ENCODE results near the gene SCO2.

The SCO2 gene

GRCh38 chr22:50546326-50547262, 21.2 kb upstream of the SCO2 start:
- no peaks in the 10 kb centered on the region for H3K36me3 ChIP-seq (ENCODE audit: control insufficient read depth in 4 of 4, insufficient read depth in 4 of 4, low read length in 3 of 4)
- WGBS (ENCODE audit: insufficient coverage) = 78% methylated on average over 57 of the region's 78 CpGs

GRCh38 chr22:50545522-50546325, 20.3 kb upstream of the SCO2 start, which contains the start of gene KLHDC7B:
Gene KLHDC7B, plus strand, starts transcription at chr22:50545899. Its CDS starts 345 bp downstream, at chr22:50546244.
- POLR2A ChIA-PET = interaction anchor here (0.6 kb wide), 1 partner anchor 38 kb away, joined by 3 read pairs; the partner anchor contains the start of genes LMF2 and NCAPH2
- H3K4me3 ChIP-seq (ENCODE audit: control insufficient read depth in 1 of 7, extremely low read depth in 1 of 7, insufficient read depth in 4 of 7, low read depth in 2 of 7, low read length in 6 of 7) = peak within 1 kb of the TSS in 2 of 7 experiments; percentile 40 to 57
- DNase-seq = peak in 2 of 3 donors; percentile 73 to 77
- peaks cover 2 to 64% (median 56%) of the 10 kb centered on the region in 4 experiments for H3K4me1 ChIP-seq (ENCODE audit: control extremely low read depth in 1 of 4, control insufficient read depth in 4 of 4, insufficient read depth in 4 of 4, low read length in 3 of 4)
- peaks cover 0 to 30% (median 0%) of the 10 kb centered on the region in 5 experiments for H3K27me3 ChIP-seq (replicated peaks in 2 of 5; ENCODE audit: control insufficient read depth in 4 of 5, insufficient read depth in 5 of 5, low read length in 4 of 5)
- WGBS (ENCODE audit: insufficient coverage) = 45% methylated on average over 8 of the region's 10 CpGs
- H3K9me3 ChIP-seq (ENCODE audit: control extremely low read depth in 1 of 5, control insufficient read depth in 4 of 5, insufficient read depth in 2 of 5, low read depth in 1 of 5, low read length in 4 of 5) = no peaks in the 10 kb centered on the region
- no peak within 1 kb of the TSS for H3K27ac ChIP-seq (ENCODE audit: insufficient read depth in 1 of 2, low read depth in 1 of 2, low read length in 2 of 2, poor library complexity in 1 of 2, severe bottlenecking in 2 of 2)
- no peaks in the 10 kb centered on the region for H3K36me3 ChIP-seq (ENCODE audit: control insufficient read depth in 4 of 4, insufficient read depth in 4 of 4, low read length in 3 of 4)
- CTCF ChIA-PET = interaction anchor here (1.0 to 2.1 kb wide), 7 partner anchors 10 to 54 kb away, joined by 3 to 21 read pairs (median 5); partner anchors contain the start of gene SCO2

More at GRCh38 chr22:50546326-50547262, 21.2 kb upstream of the SCO2 start:
- POLR2A ChIA-PET = no interaction called here
- peaks cover 0 to 56% (median 50%) of the 10 kb centered on the region in 4 experiments for H3K4me1 ChIP-seq (ENCODE audit: control extremely low read depth in 1 of 4, control insufficient read depth in 4 of 4, insufficient read depth in 4 of 4, low read length in 3 of 4)
- DNase-seq = no peak
- no peak overlapping the region for H3K4me3 ChIP-seq (ENCODE audit: control insufficient read depth in 1 of 7, extremely low read depth in 1 of 7, insufficient read depth in 4 of 7, low read depth in 2 of 7, low read length in 6 of 7)
- H3K9me3 ChIP-seq (ENCODE audit: control extremely low read depth in 1 of 5, control insufficient read depth in 4 of 5, insufficient read depth in 2 of 5, low read depth in 1 of 5, low read length in 4 of 5) = no peaks in the 10 kb centered on the region
- no peak overlapping the region for H3K27ac ChIP-seq (ENCODE audit: insufficient read depth in 1 of 2, low read depth in 1 of 2, low read length in 2 of 2, poor library complexity in 1 of 2, severe bottlenecking in 2 of 2)
- H3K27me3 ChIP-seq (replicated peaks in 2 of 5; ENCODE audit: control insufficient read depth in 4 of 5, insufficient read depth in 5 of 5, low read length in 4 of 5) = peaks cover 0 to 30% (median 0%) of the 10 kb centered on the region in 5 experiments
- CTCF ChIA-PET = interaction anchor here (1.1 to 2.1 kb wide), 9 partner anchors 9 to 94 kb away, joined by 3 to 21 read pairs (median 6); partner anchors contain the start of genes SCO2 and SYCE3

- H3K4me3 ChIP-seq (ENCODE audit: control insufficient read depth in 1 of 7, extremely low read depth in 1 of 7, insufficient read depth in 4 of 7, low read depth in 2 of 7, low read length in 6 of 7) = peak overlapping the region in 2 of 7 experiments; percentile 40 to 57
- H3K27me3 ChIP-seq (replicated peaks in 2 of 5; ENCODE audit: control insufficient read depth in 4 of 5, insufficient read depth in 5 of 5, low read length in 4 of 5) = peaks cover 0 to 30% (median 0%) of the 10 kb centered on the region in 5 experiments
- no peaks in the 10 kb centered on the region for H3K36me3 ChIP-seq (ENCODE audit: control insufficient read depth in 4 of 4, insufficient read depth in 4 of 4, low read length in 3 of 4)
- POLR2A ChIA-PET = interaction anchor here (1.0 kb wide), 1 partner anchor 19 kb away, joined by 4 read pairs; no protein-coding TSS in a partner anchor
- WGBS (ENCODE audit: insufficient coverage) = 30% methylated on average over 4 of the region's 5 CpGs
- H3K9me3 ChIP-seq (ENCODE audit: control extremely low read depth in 1 of 5, control insufficient read depth in 4 of 5, insufficient read depth in 2 of 5, low read depth in 1 of 5, low read length in 4 of 5) = no peaks in the 10 kb centered on the region
- DNase-seq = peak in 1 of 3 donors; percentile 45
- H3K27ac ChIP-seq (ENCODE audit: insufficient read depth in 1 of 2, low read depth in 1 of 2, low read length in 2 of 2, poor library complexity in 1 of 2, severe bottlenecking in 2 of 2) = no peak overlapping the region
- CTCF ChIA-PET = interaction anchor here (1.0 to 2.1 kb wide), 7 partner anchors 9 to 55 kb away, joined by 3 to 21 read pairs (median 5); partner anchors contain the start of gene SCO2
- peaks cover 5 to 72% (median 62%) of the 10 kb centered on the region in 4 experiments for H3K4me1 ChIP-seq (ENCODE audit: control extremely low read depth in 1 of 4, control insufficient read depth in 4 of 4, insufficient read depth in 4 of 4, low read length in 3 of 4)
Observed at GRCh38 chr22:50544746-50545253, 19.4 kb upstream of the SCO2 start.

GRCh38 chr22:50544078-50544745, 18.8 kb upstream of the SCO2 start:
- WGBS (ENCODE audit: insufficient coverage) = 4% methylated on average over 46 of the region's 52 CpGs
- POLR2A ChIA-PET = interaction anchor here (1.0 kb wide), 1 partner anchor 18 kb away, joined by 4 read pairs; no protein-coding TSS in a partner anchor
- H3K9me3 ChIP-seq (ENCODE audit: control extremely low read depth in 1 of 5, control insufficient read depth in 4 of 5, insufficient read depth in 2 of 5, low read depth in 1 of 5, low read length in 4 of 5) = no peaks in the 10 kb centered on the region
- H3K36me3 ChIP-seq (ENCODE audit: control insufficient read depth in 4 of 4, insufficient read depth in 4 of 4, low read length in 3 of 4) = no peaks in the 10 kb centered on the region
- H3K27me3 ChIP-seq (replicated peaks in 2 of 5; ENCODE audit: control insufficient read depth in 4 of 5, insufficient read depth in 5 of 5, low read length in 4 of 5) = peaks cover 0 to 28% (median 0%) of the 10 kb centered on the region in 5 experiments
- H3K4me3 ChIP-seq (ENCODE audit: control insufficient read depth in 1 of 7, extremely low read depth in 1 of 7, insufficient read depth in 4 of 7, low read depth in 2 of 7, low read length in 6 of 7) = peak overlapping the region in 5 of 7 experiments; percentile 3 to 57 (median 40)
- peak; percentile 84 to 86 (median 85) for DNase-seq
- CTCF ChIA-PET = interaction anchor here (1.0 to 2.1 kb wide), 7 partner anchors 9 to 56 kb away, joined by 3 to 21 read pairs (median 5); partner anchors contain the start of gene SCO2
- H3K4me1 ChIP-seq (ENCODE audit: control extremely low read depth in 1 of 4, control insufficient read depth in 4 of 4, insufficient read depth in 4 of 4, low read length in 3 of 4) = peaks cover 8 to 75% (median 61%) of the 10 kb centered on the region in 4 experiments
- H3K27ac ChIP-seq (ENCODE audit: insufficient read depth in 1 of 2, low read depth in 1 of 2, low read length in 2 of 2, poor library complexity in 1 of 2, severe bottlenecking in 2 of 2) = no peak overlapping the region

GRCh38 chr22:50542416-50542927, 17.1 kb upstream of the SCO2 start:
- POLR2A ChIA-PET = no interaction called here

More at GRCh38 chr22:50542416-50542927, 17.1 kb upstream of the SCO2 start:
- Histone ChIP-seq H3K27me3 (replicated peaks in 2 of 5; ENCODE audit: control insufficient read depth in 4 of 5, insufficient read depth in 5 of 5, low read length in 4 of 5) (peaks cover 0 to 14% (median 0%) of the 10 kb centered on the region in 5 experiments), H3K4me1 (ENCODE audit: control extremely low read depth in 1 of 4, control insufficient read depth in 4 of 4, insufficient read depth in 4 of 4, low read length in 3 of 4) (peaks cover 13 to 74% (median 61%) of the 10 kb centered on the region in 4 experiments), H3K4me3 (ENCODE audit: control insufficient read depth in 1 of 7, extremely low read depth in 1 of 7, insufficient read depth in 4 of 7, low read depth in 2 of 7, low read length in 6 of 7) (no peak overlapping the region), H3K27ac (ENCODE audit: insufficient read depth in 1 of 2, low read depth in 1 of 2, low read length in 2 of 2, poor library complexity in 1 of 2, severe bottlenecking in 2 of 2) (no peak overlapping the region), H3K36me3 (ENCODE audit: control insufficient read depth in 4 of 4, insufficient read depth in 4 of 4, low read length in 3 of 4) (no peaks in the 10 kb centered on the region), H3K9me3 (ENCODE audit: control extremely low read depth in 1 of 5, control insufficient read depth in 4 of 5, insufficient read depth in 2 of 5, low read depth in 1 of 5, low read length in 4 of 5) (no peaks in the 10 kb centered on the region)
- 96% methylated on average over 15 of the region's 19 CpGs for WGBS (ENCODE audit: insufficient coverage)
- CTCF ChIA-PET = interaction anchor here (0.7 to 1.0 kb wide), 3 partner anchors 14 to 24 kb away, joined by 3 read pairs; partner anchors contain the start of gene SCO2
- peak in 1 of 3 donors; percentile 52 for DNase-seq
